HCT116 (cell line): ENCODE data around the gene UPF2. TPM values are rescaled to one million over a fixed set of nuclear protein-coding genes. Genes with fewer than 3 reads are reported as not detected.

Source experiments
- ATAC-seq: fragments of 200-7000 bp; cut with Tn5 transposase; 2 replicates; pipeline ENCODE4 v1.9.1; 2020; ENCODE audit warnings: mild to moderate bottlenecking, moderate library complexity
- BruUV-seq: library from RNA; stranded (reverse); fragments of 400-500 nt; replicated peaks from 2 replicates; lab custom pipeline; 2021; lab: Mats Ljungman, UMichigan
- CTCF ChIA-PET: fragments of 300-600 bp; sonication (Branson Sonifier 250); formaldehyde crosslinking; loops from one replicate; lab custom pipeline; 2021; ENCODE audit warnings: antibody characterized with exemption; lab: Charles Lee
- POLR2A ChIA-PET: fragments of 300-600, 350-600 bp; sonication (Branson Sonifier 250); formaldehyde crosslinking; loops from one replicate; lab custom pipeline; 2021; ENCODE audit warnings: antibody characterized with exemption; lab: Charles Lee
- RAD21 ChIA-PET, 2 experiments: fragments of 300-600 bp; sonication (Branson Sonifier 250); formaldehyde crosslinking; loops; one replicate each; lab custom pipeline; 2023; ENCODE audit warnings: low total read pairs in 2 of 2; ENCODE audit not compliant: uncharacterized antibody in 2 of 2, unreplicated experiment in 2 of 2, low non-redundant PET in 1 of 2; lab: Charles Lee
- DNase-seq: peaks from one replicate; pipeline ENCODE4 v3.0.0-alpha.2; 2010; ENCODE audit warnings: low read depth, low spot score
- H2AFZ ChIP-seq: fragments of 200-600 bp; shearing (Covaris generic), sonication (generic); 2 replicates; pipeline ENCODE4 v1.6.1; 2017; ENCODE audit warnings: low read depth, mixed run types, mixed read lengths, antibody characterized with exemption, low read length; ENCODE audit not compliant: poor library complexity, severe bottlenecking
- H3K27ac ChIP-seq: 2 replicates; pipeline ENCODE4 v1.5.1; 2012; ENCODE audit warnings: low read depth, low read length
- H3K27me3 ChIP-seq: fragments of 200-600 bp; sonication (generic); 2 replicates; pipeline ENCODE4 v1.6.1; 2016; ENCODE audit warnings: mixed run types, low read length, mixed read lengths; ENCODE audit not compliant: insufficient read depth
- H3K36me3 ChIP-seq, 2 experiments: fragments of 200-500 bp in 1 of 2; fragments of 200-600 bp in 1 of 2; sonication (Bioruptor generic) in 1 of 2; sonication (generic) in 1 of 2; 2 replicates each; pipeline versions ENCODE4 v1.5.1 to v1.6.1; 2014 to 2016; ENCODE audit warnings: low read length in 2 of 2, inconsistent platforms in 1 of 2, mixed read lengths in 1 of 2, mixed run types in 1 of 2; ENCODE audit not compliant: insufficient read depth in 2 of 2, control insufficient read depth in 1 of 2
- H3K4me1 ChIP-seq, 2 experiments: fragments of 200-600 bp in 1 of 2; sonication (generic) in 1 of 2; 2 replicates each; pipeline versions ENCODE4 v1.5.1 to v1.6.1; 2012 to 2017; ENCODE audit warnings: low read length in 2 of 2, inconsistent platforms in 1 of 2, mild to moderate bottlenecking in 1 of 2, mixed read lengths in 1 of 2, mixed run types in 1 of 2, moderate library complexity in 1 of 2; ENCODE audit not compliant: insufficient read depth in 2 of 2, control insufficient read depth in 1 of 2
- H3K4me2 ChIP-seq: fragments of 200-600 bp; sonication (generic); 2 replicates; pipeline ENCODE4 v1.6.1; 2017; ENCODE audit warnings: mixed run types, low read length, mixed read lengths
- H3K4me3 ChIP-seq, 2 experiments: fragments of 200-600 bp in 1 of 2; sonication (generic) in 1 of 2; replicated peaks in 1 of 2; 2 replicates each; pipeline ENCODE4 v1.5.1; 2011 to 2016; ENCODE audit warnings: low read length in 2 of 2, control low read depth in 1 of 2, low read depth in 1 of 2, mild to moderate bottlenecking in 1 of 2, mixed read lengths in 1 of 2, mixed run types in 1 of 2
- H3K79me2 ChIP-seq: fragments of 200-600 bp; sonication (generic); 2 replicates; pipeline ENCODE4 v1.6.1; 2017; ENCODE audit warnings: mild to moderate bottlenecking, mixed run types, low read length, moderate library complexity, mixed read lengths; ENCODE audit not compliant: insufficient read depth
- H3K9ac ChIP-seq: fragments of 200-600 bp; sonication (generic); 2 replicates; pipeline ENCODE4 v1.6.1; 2016; ENCODE audit warnings: low read length, mixed read lengths
- H3K9me2 ChIP-seq: fragments of 200-600 bp; sonication (generic), shearing (Covaris generic); 2 replicates; pipeline ENCODE4 v1.6.1; 2017; ENCODE audit warnings: mixed run types, mild to moderate bottlenecking, moderate library complexity; ENCODE audit not compliant: insufficient read depth
- H3K9me3 ChIP-seq, 2 experiments: fragments of 200-500 bp in 1 of 2; fragments of 200-600 bp in 1 of 2; sonication (Bioruptor generic) in 1 of 2; sonication (generic) in 1 of 2; 2 replicates each; pipeline ENCODE4 v1.6.1; 2014 to 2017; ENCODE audit warnings: low read length in 2 of 2, mixed read lengths in 2 of 2, inconsistent platforms in 1 of 2, low read depth in 1 of 2, mild to moderate bottlenecking in 1 of 2, mixed run types in 1 of 2, moderate library complexity in 1 of 2; ENCODE audit not compliant: control insufficient read depth in 1 of 2, insufficient read depth in 1 of 2
- H4K20me1 ChIP-seq: fragments of 200-600 bp; sonication (generic), shearing (Covaris generic); 2 replicates; pipeline ENCODE4 v1.6.1; 2017; ENCODE audit warnings: mixed run types, mild to moderate bottlenecking, moderate library complexity; ENCODE audit not compliant: insufficient read depth
- ATF3 ChIP-seq: IDR thresholded peaks from 2 replicates; pipeline ENCODE4 v1.6.1; 2012
- CBX3 ChIP-seq: IDR thresholded peaks from 2 replicates; pipeline ENCODE4 v1.6.1; 2012; ENCODE audit warnings: low read depth
- CEBPB ChIP-seq: IDR thresholded peaks from 2 replicates; pipeline ENCODE4 v1.6.1; 2012; ENCODE audit warnings: low read depth
- ELF1 ChIP-seq: IDR thresholded peaks from 2 replicates; pipeline ENCODE4 v1.6.1; 2012; ENCODE audit warnings: low read depth, borderline replicate concordance
- EZH2phosphoT487 ChIP-seq: fragments of 200-600 bp; IDR thresholded peaks from 2 replicates; pipeline ENCODE4 v1.6.1; 2018; ENCODE audit warnings: antibody characterized with exemption, borderline replicate concordance
- JUND ChIP-seq: IDR thresholded peaks from 2 replicates; pipeline ENCODE4 v1.6.1; 2012
- MAX ChIP-seq: IDR thresholded peaks from 2 replicates; pipeline ENCODE4 v1.6.1; 2012
- RAD21 ChIP-seq: IDR thresholded peaks from 2 replicates; pipeline ENCODE4 v1.6.1; 2012; ENCODE audit warnings: low read depth, mild to moderate bottlenecking
- REST ChIP-seq: IDR thresholded peaks from 2 replicates; pipeline ENCODE4 v1.6.1; 2012; ENCODE audit warnings: low read depth
- SRF ChIP-seq: IDR thresholded peaks from 2 replicates; pipeline ENCODE4 v1.6.1; 2012; ENCODE audit warnings: low read depth
- ZBTB33 ChIP-seq: IDR thresholded peaks from 2 replicates; pipeline ENCODE4 v1.6.1; 2011; ENCODE audit warnings: mild to moderate bottlenecking, low read length, moderate library complexity; ENCODE audit not compliant: insufficient replicate concordance; ENCODE audit errors: extremely low read depth
- ZNF274 ChIP-seq: fragments of 200-500 bp; sonication (Bioruptor generic); IDR thresholded peaks from 2 replicates; pipeline ENCODE4 v1.6.1; 2014; ENCODE audit warnings: mild to moderate bottlenecking, low read depth, low read length, inconsistent platforms
- intact Hi-C: fragments of 100-400 bp; cut with micrococcal nuclease; formaldehyde crosslinking; loops from 2 replicates; pipeline ENCODE4 v1.10.0; 2022
- total RNA-seq: library from RNA; stranded (reverse); gene quantifications from one replicate; pipeline ENCODE4 v1.2.1, GENCODE V29; 2021; ENCODE audit not compliant: unreplicated experiment

UPF2 gene
- total RNA-seq, 1 experiment from 2014 or later, result 27.3 TPM

- no peaks in the 10 kb centered on the region for H3K9me3 ChIP-seq
These were observed 147.5 kb downstream of the UPF2 start for GRCh38 chr10:11895108-11895466.

More at GRCh38 chr10:11895108-11895466, 147.5 kb downstream of the UPF2 start:
- no peaks in the 10 kb centered on the region for H3K27me3 ChIP-seq
- TF ChIP-seq ZNF274 (no peak), ZBTB33 (no peak), JUND (no peak), CBX3 (no peak), SRF (no peak), MAX (no peak), EZH2phosphoT487 (no peak), ELF1 (no peak), ATF3 (no peak), REST (no peak), CEBPB (no peak), RAD21 (no peak)
- H3K79me2 ChIP-seq, result no peaks in the 10 kb centered on the region
- DNase-seq, result no peak
- no peak overlapping the region for H3K4me2 ChIP-seq
- ChIA-PET POLR2A (no interaction called here), CTCF (no interaction called here), RAD21 (no interaction called here)
- H3K9me2 ChIP-seq, result no peaks in the 10 kb centered on the region
- H3K4me3 ChIP-seq, result no peak overlapping the region
- no peaks in the 10 kb centered on the region for H3K36me3 ChIP-seq
- no peak overlapping the region for H3K27ac ChIP-seq
- intact Hi-C loops, result no loop called here
- no TSS peak for BruUV-seq
- no peak overlapping the region for H3K9ac ChIP-seq
- ATAC-seq, result no peak
- no peak overlapping the region for H2AFZ ChIP-seq
- H4K20me1 ChIP-seq, result no peaks in the 10 kb centered on the region
- peaks cover 15 to 49% of the 10 kb centered on the region in 2 experiments for H3K4me1 ChIP-seq
